PC-9 (cell line): Measurements from ENCODE around the gene SIAH2. TPM values are rescaled to one million over a fixed set of nuclear protein-coding genes. Genes with fewer than 3 reads are reported as not detected.

ENCODE experiments used
- BruUV-seq: library from RNA; stranded (reverse); fragments of 400-500 nt; replicated peaks from 2 replicates; lab custom pipeline; 2021; lab: Mats Ljungman, UMichigan
- CTCF ChIA-PET: fragments of 300-600 bp; sonication (Branson Sonifier 250); formaldehyde crosslinking; loops from one replicate; lab custom pipeline; 2022; ENCODE audit warnings: antibody characterized with exemption; lab: Charles Lee
- POLR2A ChIA-PET: fragments of 300-600 bp; sonication (Branson Sonifier 250); formaldehyde crosslinking; loops from one replicate; lab custom pipeline; 2022; ENCODE audit warnings: antibody characterized with exemption; ENCODE audit not compliant: unreplicated experiment; lab: Charles Lee
- DNase-seq, 2 experiments: peaks; one replicate each; pipeline versions ENCODE4 v3.0.0 to v3.0.0-alpha.2; 2015 to 2022; ENCODE audit warnings: mixed read lengths in 1 of 2
- H2AFZ ChIP-seq: fragments of 200-600 bp; sonication (generic); 2 replicates; pipeline ENCODE4 v1.8.1; 2017; ENCODE audit warnings: antibody characterized with exemption
- H3F3A ChIP-seq: fragments of 200-600 bp; sonication (generic); 2 replicates; pipeline ENCODE4 v1.8.1; 2017; ENCODE audit warnings: antibody characterized with exemption, mild to moderate bottlenecking, low read depth; ENCODE audit not compliant: insufficient read depth
- H3K27ac ChIP-seq: fragments of 200-600 bp; sonication (generic); 2 replicates; pipeline ENCODE4 v1.6.1; 2016; ENCODE audit warnings: mixed run types
- H3K27me3 ChIP-seq: fragments of 200-600 bp; sonication (generic); 2 replicates; pipeline ENCODE4 v1.6.1; 2016; ENCODE audit warnings: low read depth, mixed run types; ENCODE audit not compliant: insufficient read depth
- H3K36me3 ChIP-seq: fragments of 200-600 bp; sonication (generic); 2 replicates; pipeline ENCODE4 v1.6.1; 2016; ENCODE audit warnings: low read depth, mixed run types
- H3K4me1 ChIP-seq: fragments of 200-600 bp; sonication (generic); replicated peaks from 2 replicates; pipeline ENCODE4 v1.6.1; 2016; ENCODE audit warnings: mixed run types; ENCODE audit not compliant: insufficient read depth
- H3K4me2 ChIP-seq: fragments of 200-600 bp; sonication (generic); 2 replicates; pipeline ENCODE4 v1.6.1; 2017; ENCODE audit warnings: mixed run types
- H3K4me3 ChIP-seq: fragments of 200-600 bp; sonication (generic); 2 replicates; pipeline ENCODE4 v1.6.1; 2016; ENCODE audit warnings: mixed run types
- H3K79me2 ChIP-seq: fragments of 200-600 bp; sonication (generic); 2 replicates; pipeline ENCODE4 v1.6.1; 2017; ENCODE audit warnings: low read depth, mixed run types
- H3K9me2 ChIP-seq: fragments of 200-600 bp; sonication (generic); 2 replicates; pipeline ENCODE4 v1.8.1; 2017; ENCODE audit warnings: mild to moderate bottlenecking; ENCODE audit not compliant: insufficient read depth
- H3K9me3 ChIP-seq: fragments of 200-600 bp; sonication (generic); 2 replicates; pipeline ENCODE4 v1.8.1; 2016; ENCODE audit warnings: low read depth; ENCODE audit not compliant: insufficient read depth
- H4K20me1 ChIP-seq: fragments of 200-600 bp; sonication (generic); 2 replicates; pipeline ENCODE4 v1.8.1; 2017; ENCODE audit not compliant: insufficient read depth
- CTCF ChIP-seq: fragments of 200-600 bp; sonication (generic); conservative IDR thresholded peaks from 2 replicates; pipeline ENCODE4 v1.6.1; 2017; ENCODE audit warnings: mixed run types, antibody characterized with exemption, mild to moderate bottlenecking, moderate library complexity
- EZH2 ChIP-seq: fragments of 200-600 bp; sonication (generic); IDR thresholded peaks from 2 replicates; pipeline ENCODE4 v1.8.0; 2017; ENCODE audit warnings: antibody characterized with exemption, low read depth
- intact Hi-C: fragments of 100-400 bp; cut with micrococcal nuclease; formaldehyde crosslinking; loops from one replicate; pipeline ENCODE4 v1.10.0; 2022; ENCODE audit not compliant: unreplicated experiment
- total RNA-seq: library from RNA; stranded (reverse); gene quantifications from 2 replicates; pipeline ENCODE4 v1.2.3, GENCODE V29; 2021

Gene SIAH2
- total RNA-seq, 1 experiment from 2014 or later = 20.3 TPM

GRCh38 chr3:150736903-150737832 is 25.8 kb downstream of the SIAH2 start:
- Histone ChIP-seq H3K4me1 (peaks cover 29% of the 10 kb centered on the region), H3K27me3 (no peaks in the 10 kb centered on the region), H2AFZ (no peak overlapping the region), H3K4me2 (no peak overlapping the region), H4K20me1 (no peaks in the 10 kb centered on the region), H3K4me3 (no peak overlapping the region), H3K9me2 (no peaks in the 10 kb centered on the region), H3K79me2 (no peaks in the 10 kb centered on the region), H3K36me3 (no peaks in the 10 kb centered on the region), H3K9me3 (no peaks in the 10 kb centered on the region), H3K27ac (peak overlapping the region; percentile 64), H3F3A (peaks cover 12% of the 10 kb centered on the region; the same call in 1 of the 2 replicates)
- DNase-seq = no peak
- intact Hi-C loops = no loop called here
- ChIA-PET CTCF (no interaction called here), POLR2A (no interaction called here)
- no TSS peak for BruUV-seq
- no peak for TF ChIP-seq EZH2
- no peak for TF ChIP-seq CTCF

- peak in 1 of 2 experiments; percentile 63 for DNase-seq
- POLR2A ChIA-PET = no interaction called here
- no TSS peak for BruUV-seq
Measured at GRCh38 chr3:150736316-150736719, 26.7 kb downstream of the SIAH2 start.

GRCh38 chr3:150734795-150735119 is 28.2 kb downstream of the SIAH2 start:
- intact Hi-C loops = no loop called here
- no peaks in the 10 kb centered on the region for H4K20me1 ChIP-seq
- no peak overlapping the region for H2AFZ ChIP-seq
- peaks cover 12% of the 10 kb centered on the region; the same call in 1 of the 2 replicates for H3F3A ChIP-seq
- no TSS peak for BruUV-seq
- TF ChIP-seq EZH2 (no peak), CTCF (no peak)
- no peaks in the 10 kb centered on the region for H3K79me2 ChIP-seq
- H3K27me3 ChIP-seq = no peaks in the 10 kb centered on the region
- POLR2A ChIA-PET = no interaction called here
- no peak overlapping the region for H3K27ac ChIP-seq
- H3K4me3 ChIP-seq = no peak overlapping the region
- no peak for DNase-seq
- H3K9me2 ChIP-seq = no peaks in the 10 kb centered on the region
- no peaks in the 10 kb centered on the region for H3K36me3 ChIP-seq
- no peaks in the 10 kb centered on the region for H3K9me3 ChIP-seq
- no peak overlapping the region for H3K4me2 ChIP-seq
- CTCF ChIA-PET = no interaction called here
- H3K4me1 ChIP-seq = peaks cover 29% of the 10 kb centered on the region

More at GRCh38 chr3:150736316-150736719, 26.7 kb downstream of the SIAH2 start:
- peaks cover 12% of the 10 kb centered on the region; the same call in 1 of the 2 replicates for H3F3A ChIP-seq
- TF ChIP-seq CTCF (no peak), EZH2 (no peak)
- H3K9me2 ChIP-seq = no peaks in the 10 kb centered on the region
- CTCF ChIA-PET = no interaction called here
- no peaks in the 10 kb centered on the region for H4K20me1 ChIP-seq
- intact Hi-C loops = no loop called here
- peaks cover 29% of the 10 kb centered on the region for H3K4me1 ChIP-seq
- no peak overlapping the region for H3K27ac ChIP-seq
- no peaks in the 10 kb centered on the region for H3K36me3 ChIP-seq
- no peaks in the 10 kb centered on the region for H3K79me2 ChIP-seq
- H3K27me3 ChIP-seq = no peaks in the 10 kb centered on the region
- H3K4me2 ChIP-seq = no peak overlapping the region
- H3K9me3 ChIP-seq = no peaks in the 10 kb centered on the region
- H3K4me3 ChIP-seq = no peak overlapping the region
- no peak overlapping the region for H2AFZ ChIP-seq
